CD14-positive monocyte (primary cell): ENCODE data around the gene RFX1. TPM values are rescaled to one million over a fixed set of nuclear protein-coding genes. Genes with fewer than 3 reads are reported as not detected.

ENCODE experiments used
- DNase-seq, 3 donors: peaks; one replicate each; pipeline ENCODE4 v3.0.0-alpha.2; 2011 to 2022
- H2AFZ ChIP-seq: 2 replicates; pipeline ENCODE4 v1.6.0; 2012; ENCODE audit warnings: mild to moderate bottlenecking, low read depth, low read length, inconsistent platforms; ENCODE audit not compliant: insufficient read depth, poor library complexity, severe bottlenecking
- H3K27ac ChIP-seq, 2 donors: 1 replicate in 1 of 2; 2 replicates in 1 of 2; pipeline ENCODE4 v1.5.1; 2012 to 2013; ENCODE audit warnings: low read length in 2 of 2, control low read depth in 1 of 2, inconsistent platforms in 1 of 2, low read depth in 1 of 2, mild to moderate bottlenecking in 1 of 2
- H3K27me3 ChIP-seq, 2 donors: one replicate each; pipeline versions ENCODE4 v1.6.0 to v1.6.1; 2011 to 2013; ENCODE audit warnings: low read length in 2 of 2; ENCODE audit not compliant: control insufficient read depth in 2 of 2, insufficient read depth in 2 of 2
- H3K36me3 ChIP-seq, 2 donors: replicated peaks in 1 of 2; 1 replicate in 1 of 2; 2 replicates in 1 of 2; pipeline versions ENCODE4 v1.5.1 to v1.6.1; 2012 to 2013; ENCODE audit warnings: low read length in 2 of 2, control low read depth in 1 of 2, inconsistent platforms in 1 of 2, mild to moderate bottlenecking in 1 of 2; ENCODE audit not compliant: insufficient read depth in 2 of 2, control insufficient read depth in 1 of 2
- H3K4me1 ChIP-seq, 2 donors: 1 replicate in 1 of 2; 2 replicates in 1 of 2; pipeline versions ENCODE4 v1.5.1 to v1.6.1; 2012 to 2013; ENCODE audit warnings: low read length in 2 of 2, control low read depth in 1 of 2, inconsistent platforms in 1 of 2, mild to moderate bottlenecking in 1 of 2, moderate library complexity in 1 of 2; ENCODE audit not compliant: insufficient read depth in 2 of 2, control insufficient read depth in 1 of 2
- H3K4me2 ChIP-seq: replicated peaks from 2 replicates; pipeline ENCODE3; 2012; ENCODE audit warnings: low read length, moderate library complexity, mild to moderate bottlenecking; ENCODE audit not compliant: poor library complexity, severe bottlenecking; ENCODE audit errors: extremely low read depth
- H3K4me3 ChIP-seq, 3 experiments: fragments of 200-600 bp in 1 of 3; sonication (generic) in 1 of 3; replicated peaks in 1 of 3; 1 replicate in 2 of 3; 2 replicates in 1 of 3; pipeline ENCODE4 v1.5.1; 2011 to 2013; ENCODE audit warnings: low read length in 3 of 3, mild to moderate bottlenecking in 3 of 3, control low read depth in 2 of 3, low read depth in 2 of 3, inconsistent platforms in 1 of 3, moderate library complexity in 1 of 3
- H3K79me2 ChIP-seq: 2 replicates; pipeline ENCODE4 v1.6.0; 2012; ENCODE audit warnings: mild to moderate bottlenecking, control low read depth, inconsistent platforms, low read length, moderate library complexity; ENCODE audit not compliant: insufficient read depth
- H3K9ac ChIP-seq: 2 replicates; pipeline ENCODE4 v1.6.0; 2017; ENCODE audit warnings: low read length, mild to moderate bottlenecking; ENCODE audit not compliant: insufficient read depth, poor library complexity, severe bottlenecking
- H3K9me3 ChIP-seq, 2 donors: replicated peaks in 1 of 2; 1 replicate in 1 of 2; 2 replicates in 1 of 2; pipeline versions ENCODE4 v1.5.1 to v1.6.1; 2012 to 2013; ENCODE audit warnings: low read length in 2 of 2, control low read depth in 1 of 2; ENCODE audit not compliant: control insufficient read depth in 1 of 2, insufficient read depth in 1 of 2
- H4K20me1 ChIP-seq: 2 replicates; pipeline ENCODE4 v1.6.0; 2012; ENCODE audit warnings: mild to moderate bottlenecking, low read length, control low read depth, moderate library complexity; ENCODE audit not compliant: insufficient read depth
- H3K27ac Mint-ChIP-seq, 7 donors: one replicate each; pipeline ENCODE4 v1.8.0; 2020; ENCODE audit warnings: mild to moderate bottlenecking in 7 of 7, mixed read lengths in 7 of 7, moderate library complexity in 6 of 7, inconsistent platforms in 2 of 7
- H3K27me3 Mint-ChIP-seq, 3 donors: one replicate each; pipeline ENCODE4 v1.8.0; 2021 to 2022; ENCODE audit warnings: low read depth in 3 of 3, mild to moderate bottlenecking in 3 of 3, mixed read lengths in 3 of 3, moderate library complexity in 3 of 3, inconsistent platforms in 1 of 3
- H3K36me3 Mint-ChIP-seq, 2 donors: one replicate each; pipeline ENCODE4 v1.8.0; 2020; ENCODE audit warnings: mixed read lengths in 2 of 2, inconsistent platforms in 1 of 2, mild to moderate bottlenecking in 1 of 2
- H3K4me1 Mint-ChIP-seq: one replicate; pipeline ENCODE4 v1.8.0; 2020; ENCODE audit warnings: mild to moderate bottlenecking, mixed read lengths
- H3K4me3 Mint-ChIP-seq, 2 donors: one replicate each; pipeline ENCODE4 v1.8.0; 2020; ENCODE audit warnings: mild to moderate bottlenecking in 2 of 2, mixed read lengths in 2 of 2, moderate library complexity in 1 of 2
- H3K9me3 Mint-ChIP-seq, 7 donors: one replicate each; pipeline ENCODE4 v1.8.0; 2020 to 2022; ENCODE audit warnings: mixed read lengths in 7 of 7, mild to moderate bottlenecking in 6 of 7, moderate library complexity in 6 of 7, inconsistent platforms in 2 of 7
- WGBS: methylation state at CpG from one replicate; pipeline ENCODE4 v1.1.5; 2013; ENCODE audit warnings: missing lambda C conversion rate; ENCODE audit not compliant: insufficient coverage; 5-methylcytosine and 5-hydroxymethylcytosine counted together
- intact Hi-C, 2 donors: fragments of 100-400 bp; cut with micrococcal nuclease; formaldehyde crosslinking; loops; one replicate each; pipeline versions ENCODE4 v1.15.0 to v1.15.1; 2023
- polyA plus RNA-seq, 3 donors: library from polyadenylated mRNA; depleted of rRNA in 1 of 3; unstranded in 2 of 3; stranded (reverse) in 1 of 3; fragments of 300-500 nt in 2 of 3; fragments of >200 nt in 1 of 3; fragmentation: Illumina TruSeq in 2 of 3; gene quantifications; 1 replicate in 2 of 3; 2 replicates in 1 of 3; pipeline ENCODE4 v1.2.3, GENCODE V29; 2012 to 2021
- TF ChIP-seq, protein P1 (sequence below): fragments of 200-600 bp; IDR thresholded peaks from one replicate; pipeline ENCODE4 v1.8.0; 2022; ENCODE audit warnings: antibody characterized with exemption, mild to moderate bottlenecking

Gene RFX1
- polyA plus RNA-seq, 3 donors, result 0.89 to 12.8 (median 0.95) TPM

DNA sequence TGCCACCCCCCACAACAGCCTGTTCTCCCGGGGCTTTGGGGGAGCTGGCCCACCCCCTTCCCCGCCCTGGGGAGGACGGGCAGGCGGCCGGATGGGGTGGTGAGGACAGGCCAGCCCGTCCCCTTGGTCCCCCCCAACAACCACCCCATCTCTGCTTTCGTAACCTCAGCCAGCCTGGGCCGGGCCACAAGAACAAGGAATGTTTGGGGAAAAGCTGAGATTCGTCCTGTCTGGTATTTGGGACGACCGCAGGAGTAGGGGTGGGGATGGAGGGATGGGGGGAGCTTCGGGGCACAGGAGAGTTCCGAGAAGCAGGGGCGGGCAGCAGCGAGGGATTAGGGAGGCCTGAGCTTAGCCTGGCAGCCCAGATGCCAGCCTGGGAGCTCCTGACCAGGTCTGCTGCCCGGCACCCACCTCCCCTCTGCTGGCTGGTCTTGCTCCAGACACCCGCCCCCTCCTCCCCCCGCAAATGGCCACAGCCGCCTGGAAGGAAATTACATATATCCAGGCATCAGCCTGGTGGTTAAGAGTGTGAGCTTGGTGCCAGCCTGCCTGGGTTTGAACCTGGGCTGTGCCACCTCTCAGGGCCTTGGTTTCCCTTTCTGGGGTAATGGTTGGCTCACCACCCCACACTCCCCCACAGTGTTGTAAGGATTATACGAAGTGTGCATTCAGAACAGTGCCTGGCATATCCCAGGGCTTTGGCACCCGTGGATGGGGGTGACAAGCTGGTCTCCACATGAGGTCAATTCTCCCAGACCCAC, 67.6 kb downstream of the RFX1 start, which contains the start of gene PODNL1:
Gene PODNL1 (minus strand): TSS at position 117 of the 764 bp plus-strand sequence. CDS start 236 bp downstream, outside the sequence.
- DNase-seq, result no peak
- no peak within 1 kb of the TSS for H3K27ac Mint-ChIP-seq
- Histone ChIP-seq H3K9ac (no peak within 1 kb of the TSS), H3K4me2 (no peak within 1 kb of the TSS), H3K4me1 (no peaks in the 10 kb centered on the region), H3K4me3 (no peak within 1 kb of the TSS), H3K79me2 (no peaks in the 10 kb centered on the region), H4K20me1 (no peaks in the 10 kb centered on the region), H3K27me3 (peaks cover 0 to 20% of the 10 kb centered on the region in 2 donors), H3K36me3 (no peaks in the 10 kb centered on the region), H3K9me3 (peaks cover 4 to 7% of the 10 kb centered on the region in 2 donors), H3K27ac (no peak within 1 kb of the TSS), H2AFZ (no peak within 1 kb of the TSS)
- no peaks in the 10 kb centered on the region for H3K4me1 Mint-ChIP-seq
- intact Hi-C loops, result no loop called here
- peak within 1 kb of the TSS in 1 of 2 donors; percentile 57 for H3K4me3 Mint-ChIP-seq
- no peaks in the 10 kb centered on the region for H3K36me3 Mint-ChIP-seq
- H3K9me3 Mint-ChIP-seq, result peaks cover 0 to 7% (median 3%) of the 10 kb centered on the region in 7 donors
- peaks cover 20 to 35% (median 24%) of the 10 kb centered on the region in 3 donors for H3K27me3 Mint-ChIP-seq
- WGBS, result 10% methylated on average over 4 of the region's 21 CpGs
- TF ChIP-seq, protein P1, sequence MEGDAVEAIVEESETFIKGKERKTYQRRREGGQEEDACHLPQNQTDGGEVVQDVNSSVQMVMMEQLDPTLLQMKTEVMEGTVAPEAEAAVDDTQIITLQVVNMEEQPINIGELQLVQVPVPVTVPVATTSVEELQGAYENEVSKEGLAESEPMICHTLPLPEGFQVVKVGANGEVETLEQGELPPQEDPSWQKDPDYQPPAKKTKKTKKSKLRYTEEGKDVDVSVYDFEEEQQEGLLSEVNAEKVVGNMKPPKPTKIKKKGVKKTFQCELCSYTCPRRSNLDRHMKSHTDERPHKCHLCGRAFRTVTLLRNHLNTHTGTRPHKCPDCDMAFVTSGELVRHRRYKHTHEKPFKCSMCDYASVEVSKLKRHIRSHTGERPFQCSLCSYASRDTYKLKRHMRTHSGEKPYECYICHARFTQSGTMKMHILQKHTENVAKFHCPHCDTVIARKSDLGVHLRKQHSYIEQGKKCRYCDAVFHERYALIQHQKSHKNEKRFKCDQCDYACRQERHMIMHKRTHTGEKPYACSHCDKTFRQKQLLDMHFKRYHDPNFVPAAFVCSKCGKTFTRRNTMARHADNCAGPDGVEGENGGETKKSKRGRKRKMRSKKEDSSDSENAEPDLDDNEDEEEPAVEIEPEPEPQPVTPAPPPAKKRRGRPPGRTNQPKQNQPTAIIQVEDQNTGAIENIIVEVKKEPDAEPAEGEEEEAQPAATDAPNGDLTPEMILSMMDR, result no peak

DNA sequence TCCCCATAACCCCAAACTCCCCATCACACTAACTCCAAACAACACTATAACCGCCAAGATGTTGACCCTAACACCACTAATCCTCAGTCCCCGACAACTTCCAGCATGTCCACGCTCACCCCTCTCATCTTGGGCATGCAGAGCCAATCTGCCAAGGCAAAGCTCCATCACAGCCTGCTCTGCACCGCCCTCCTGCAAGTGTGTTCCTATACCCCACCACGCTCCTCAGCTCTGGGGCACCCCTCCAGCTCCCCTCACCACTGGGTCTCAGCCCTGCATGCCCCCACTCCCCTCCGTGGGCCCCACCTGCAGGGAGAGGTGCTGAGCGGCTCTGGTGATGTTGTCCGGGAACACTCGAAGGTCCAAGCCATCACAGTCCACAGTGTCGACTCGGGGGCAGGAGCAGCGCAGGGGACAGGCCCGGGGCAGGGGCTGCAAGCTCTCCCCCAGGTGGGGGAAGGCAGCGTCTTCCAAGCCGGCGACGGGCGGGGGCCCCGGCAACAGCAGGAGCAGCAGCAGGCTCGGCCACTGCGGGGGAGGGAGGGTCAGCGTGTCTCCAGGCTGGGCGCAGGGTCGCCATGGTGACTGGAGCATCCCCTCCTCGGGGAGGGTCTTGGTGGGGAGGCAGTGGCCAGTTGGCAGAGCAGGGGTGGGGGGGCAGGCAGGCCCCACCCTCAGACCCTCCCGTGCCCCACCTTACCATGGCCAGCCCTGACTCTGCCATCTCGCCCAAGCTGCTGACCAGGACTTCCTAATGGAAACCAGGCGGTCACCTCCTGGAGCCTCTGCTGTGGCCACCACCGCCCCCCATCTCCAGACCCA, 68.4 kb downstream of the RFX1 start:
- Histone ChIP-seq H3K9me3 (peaks cover 4 to 7% of the 10 kb centered on the region in 2 donors), H3K4me2 (no peak overlapping the region), H4K20me1 (no peaks in the 10 kb centered on the region), H3K4me3 (no peak overlapping the region), H3K36me3 (no peaks in the 10 kb centered on the region), H3K27ac (no peak overlapping the region), H2AFZ (no peak overlapping the region), H3K79me2 (no peaks in the 10 kb centered on the region), H3K4me1 (no peaks in the 10 kb centered on the region), H3K27me3 (peaks cover 0 to 20% of the 10 kb centered on the region in 2 donors), H3K9ac (no peak overlapping the region)
- intact Hi-C loops, result no loop called here
- WGBS, result 24% methylated on average over 22 of the region's 29 CpGs
- Mint-ChIP-seq H3K4me1 (no peaks in the 10 kb centered on the region), H3K9me3 (peaks cover 0 to 7% (median 3%) of the 10 kb centered on the region in 7 donors), H3K27me3 (peaks cover 19 to 37% (median 21%) of the 10 kb centered on the region in 3 donors), H3K27ac (no peak overlapping the region), H3K4me3 (peak overlapping the region in 1 of 2 donors; percentile 57), H3K36me3 (no peaks in the 10 kb centered on the region)
- peak in 1 of 3 donors; percentile 3 for DNase-seq
- TF ChIP-seq, protein P1, result no peak
